Neural crest cell (in vitro differentiated cells): Measurements from ENCODE around the gene BAD. TPM values are rescaled to one million over a fixed set of nuclear protein-coding genes. Genes with fewer than 3 reads are reported as not detected.

Source experiments
- DNase-seq: peaks from one replicate; pipeline ENCODE4 v3.0.0; 2021; ENCODE audit warnings: low read depth, mixed read lengths, low spot score
- H3K27ac Mint-ChIP-seq: one replicate; pipeline ENCODE4 v1.8.0; 2021; ENCODE audit warnings: mild to moderate bottlenecking, mixed read lengths; ENCODE audit not compliant: unreplicated experiment
- H3K27me3 Mint-ChIP-seq: 2 replicates; pipeline ENCODE4 v1.8.0; 2021; ENCODE audit warnings: low read depth, mild to moderate bottlenecking, mixed read lengths
- H3K36me3 Mint-ChIP-seq: 2 replicates; pipeline ENCODE4 v1.8.0; 2021; ENCODE audit warnings: low read depth, mild to moderate bottlenecking, mixed read lengths
- H3K4me1 Mint-ChIP-seq: 2 replicates; pipeline ENCODE4 v1.8.0; 2021; ENCODE audit warnings: mixed read lengths
- H3K4me3 Mint-ChIP-seq: one replicate; pipeline ENCODE4 v1.8.0; 2021; ENCODE audit warnings: mild to moderate bottlenecking, mixed read lengths
- H3K9me3 Mint-ChIP-seq: 2 replicates; pipeline ENCODE4 v1.8.0; 2021; ENCODE audit warnings: mixed read lengths
- CTCF ChIP-seq: fragments of 200-600 bp; sonication (generic); conservative IDR thresholded peaks from 2 replicates; pipeline ENCODE4 v1.5.0; 2021; ENCODE audit warnings: antibody characterized with exemption, mild to moderate bottlenecking
- total RNA-seq: library from RNA; stranded (reverse); gene quantifications from 2 replicates; pipeline ENCODE4 v1.2.1, GENCODE V29; 2021

Gene BAD
- total RNA-seq, 1 donor from 2014 or later: 47.1 TPM

GRCh38 chr11:64240435-64241240 lies 43.8 kb downstream of the BAD start, which contains the start of gene FKBP2:
Gene FKBP2, plus strand, starts transcription at chr11:64241095. Its CDS starts 1,293 bp downstream, at chr11:64242388.
- Mint-ChIP-seq H3K27ac (peak within 1 kb of the TSS; percentile 96), H3K27me3 (peaks cover 2% of the 10 kb centered on the region), H3K4me1 (peaks cover 21% of the 10 kb centered on the region)

GRCh38 chr11:64239662-64240434 lies 44.6 kb downstream of the BAD start:
- Mint-ChIP-seq H3K9me3 (no peaks in the 10 kb centered on the region), H3K36me3 (peaks cover 3% of the 10 kb centered on the region), H3K4me1 (peaks cover 26% of the 10 kb centered on the region), H3K27me3 (peaks cover 2% of the 10 kb centered on the region), H3K4me3 (peak overlapping the region; percentile 95), H3K27ac (peak overlapping the region; percentile 81)
- DNase-seq: no peak
- TF ChIP-seq CTCF: no peak

More at GRCh38 chr11:64240435-64241240, 43.8 kb downstream of the BAD start, which contains the start of gene FKBP2:
- Mint-ChIP-seq H3K9me3 (no peaks in the 10 kb centered on the region), H3K4me3 (peak within 1 kb of the TSS; percentile 95), H3K36me3 (peaks cover 3% of the 10 kb centered on the region)
- peak; percentile 93 for DNase-seq
- no peak for TF ChIP-seq CTCF

GRCh38 chr11:64238999-64239398 lies 45.5 kb downstream of the BAD start:
- H3K27ac Mint-ChIP-seq: no peak overlapping the region
- H3K9me3 Mint-ChIP-seq: no peaks in the 10 kb centered on the region
- no peak for DNase-seq
- peaks cover 26% of the 10 kb centered on the region for H3K4me1 Mint-ChIP-seq
- H3K27me3 Mint-ChIP-seq: peaks cover 2% of the 10 kb centered on the region
- H3K4me3 Mint-ChIP-seq: peak overlapping the region; percentile 86
- H3K36me3 Mint-ChIP-seq: peaks cover 3% of the 10 kb centered on the region
- TF ChIP-seq CTCF: no peak

- peaks cover 3% of the 10 kb centered on the region for H3K36me3 Mint-ChIP-seq
- H3K4me1 Mint-ChIP-seq: peaks cover 20% of the 10 kb centered on the region
- H3K27me3 Mint-ChIP-seq: peaks cover 2% of the 10 kb centered on the region
- TF ChIP-seq CTCF: no peak
- peak overlapping the region; percentile 86 for H3K4me3 Mint-ChIP-seq
- no peaks in the 10 kb centered on the region for H3K9me3 Mint-ChIP-seq
- no peak overlapping the region for H3K27ac Mint-ChIP-seq
- no peak for DNase-seq
These were observed 46.4 kb downstream of the BAD start for GRCh38 chr11:64238076-64238475.

GRCh38 chr11:64237484-64237951 lies 46.9 kb downstream of the BAD start:
- no peak for DNase-seq
- peak overlapping the region; percentile 86 for H3K4me3 Mint-ChIP-seq
- no peak overlapping the region for H3K27ac Mint-ChIP-seq
- no peaks in the 10 kb centered on the region for H3K9me3 Mint-ChIP-seq
- H3K4me1 Mint-ChIP-seq: peaks cover 20% of the 10 kb centered on the region
- TF ChIP-seq CTCF: no peak
- H3K27me3 Mint-ChIP-seq: peaks cover 2% of the 10 kb centered on the region
- peaks cover 3% of the 10 kb centered on the region for H3K36me3 Mint-ChIP-seq
